ENCODE results near the gene RBM12.

RBM12 gene

GRCh38 chr20:35650632-35651031 lies 14.1 kb downstream of the RBM12 start:
- Histone ChIP-seq H3K36me3 (ENCODE audit: insufficient read depth, low read length) (peaks cover 44% of the 10 kb centered on the region), H3K9ac (ENCODE audit: low read depth, low read length) (no peak overlapping the region), H3K9me3 (replicated peaks; ENCODE audit: low read length) (no peaks in the 10 kb centered on the region), H3K27me3 (ENCODE audit: control insufficient read depth, insufficient read depth, low read length) (no peaks in the 10 kb centered on the region), H3K4me2 (ENCODE audit: low read length) (no peak overlapping the region), H3K4me3 (ENCODE audit: low read length) (no peak overlapping the region), H3K4me1 (ENCODE audit: control insufficient read depth, insufficient read depth, low read length) (no peaks in the 10 kb centered on the region)

GRCh38 chr20:35648836-35649235 lies 15.9 kb downstream of the RBM12 start:
- Histone ChIP-seq H3K4me2 (ENCODE audit: low read length) (no peak overlapping the region), H3K9me3 (replicated peaks; ENCODE audit: low read length) (no peaks in the 10 kb centered on the region), H3K27me3 (ENCODE audit: control insufficient read depth, insufficient read depth, low read length) (no peaks in the 10 kb centered on the region), H3K4me1 (ENCODE audit: control insufficient read depth, insufficient read depth, low read length) (no peaks in the 10 kb centered on the region), H3K36me3 (ENCODE audit: insufficient read depth, low read length) (peaks cover 32% of the 10 kb centered on the region), H3K9ac (ENCODE audit: low read depth, low read length) (no peak overlapping the region), H3K4me3 (ENCODE audit: low read length) (no peak overlapping the region)

- Histone ChIP-seq H3K36me3 (ENCODE audit: insufficient read depth, low read length) (peaks cover 9% of the 10 kb centered on the region), H3K9ac (ENCODE audit: low read depth, low read length) (no peak overlapping the region), H3K27me3 (ENCODE audit: control insufficient read depth, insufficient read depth, low read length) (no peaks in the 10 kb centered on the region), H3K4me2 (ENCODE audit: low read length) (no peak overlapping the region), H3K4me1 (ENCODE audit: control insufficient read depth, insufficient read depth, low read length) (no peaks in the 10 kb centered on the region), H3K9me3 (replicated peaks; ENCODE audit: low read length) (no peaks in the 10 kb centered on the region), H3K4me3 (ENCODE audit: low read length) (no peak overlapping the region)
These were observed 19.9 kb downstream of the RBM12 start for GRCh38 chr20:35644806-35645205.

GRCh38 chr20:35643045-35643444 lies 21.7 kb downstream of the RBM12 start:
- Histone ChIP-seq H3K9ac (ENCODE audit: low read depth, low read length) (no peak overlapping the region), H3K4me2 (ENCODE audit: low read length) (no peak overlapping the region), H3K4me3 (ENCODE audit: low read length) (no peak overlapping the region), H3K27me3 (ENCODE audit: control insufficient read depth, insufficient read depth, low read length) (no peaks in the 10 kb centered on the region), H3K36me3 (ENCODE audit: insufficient read depth, low read length) (peaks cover 9% of the 10 kb centered on the region), H3K9me3 (replicated peaks; ENCODE audit: low read length) (no peaks in the 10 kb centered on the region), H3K4me1 (ENCODE audit: control insufficient read depth, insufficient read depth, low read length) (no peaks in the 10 kb centered on the region)

GRCh38 chr20:35641743-35642142 lies 23.0 kb downstream of the RBM12 start:
- Histone ChIP-seq H3K27me3 (ENCODE audit: control insufficient read depth, insufficient read depth, low read length) (no peaks in the 10 kb centered on the region), H3K4me2 (ENCODE audit: low read length) (no peak overlapping the region), H3K9me3 (replicated peaks; ENCODE audit: low read length) (no peaks in the 10 kb centered on the region), H3K4me3 (ENCODE audit: low read length) (no peak overlapping the region), H3K36me3 (ENCODE audit: insufficient read depth, low read length) (peaks cover 6% of the 10 kb centered on the region), H3K4me1 (ENCODE audit: control insufficient read depth, insufficient read depth, low read length) (no peaks in the 10 kb centered on the region), H3K9ac (ENCODE audit: low read depth, low read length) (no peak overlapping the region)

GRCh38 chr20:35640724-35641123 lies 24.0 kb downstream of the RBM12 start:
- H3K27me3 ChIP-seq (ENCODE audit: control insufficient read depth, insufficient read depth, low read length), result no peaks in the 10 kb centered on the region
- no peak overlapping the region for H3K4me3 ChIP-seq (ENCODE audit: low read length)
- H3K4me1 ChIP-seq (ENCODE audit: control insufficient read depth, insufficient read depth, low read length), result no peaks in the 10 kb centered on the region
- H3K36me3 ChIP-seq (ENCODE audit: insufficient read depth, low read length), result peaks cover 6% of the 10 kb centered on the region
- H3K4me2 ChIP-seq (ENCODE audit: low read length), result no peak overlapping the region
- no peaks in the 10 kb centered on the region for H3K9me3 ChIP-seq (replicated peaks; ENCODE audit: low read length)
- no peak overlapping the region for H3K9ac ChIP-seq (ENCODE audit: low read depth, low read length)

GRCh38 chr20:35638751-35639150 lies 25.9 kb downstream of the RBM12 start:
- Histone ChIP-seq H3K9me3 (replicated peaks; ENCODE audit: low read length) (no peaks in the 10 kb centered on the region), H3K36me3 (ENCODE audit: insufficient read depth, low read length) (peaks cover 1% of the 10 kb centered on the region), H3K4me2 (ENCODE audit: low read length) (no peak overlapping the region), H3K4me1 (ENCODE audit: control insufficient read depth, insufficient read depth, low read length) (no peaks in the 10 kb centered on the region), H3K4me3 (ENCODE audit: low read length) (no peak overlapping the region), H3K9ac (ENCODE audit: low read depth, low read length) (no peak overlapping the region), H3K27me3 (ENCODE audit: control insufficient read depth, insufficient read depth, low read length) (no peaks in the 10 kb centered on the region)

- H3K9ac ChIP-seq (ENCODE audit: low read depth, low read length), result no peak overlapping the region
These were observed 27.4 kb downstream of the RBM12 start for GRCh38 chr20:35637276-35637675.

GRCh38 chr20:35636095-35636494 lies 28.6 kb downstream of the RBM12 start:
- no peak overlapping the region for H3K4me2 ChIP-seq (ENCODE audit: low read length)
- no peak overlapping the region for H3K9ac ChIP-seq (ENCODE audit: low read depth, low read length)
- peaks cover 13% of the 10 kb centered on the region for H3K36me3 ChIP-seq (ENCODE audit: insufficient read depth, low read length)
- H3K27me3 ChIP-seq (ENCODE audit: control insufficient read depth, insufficient read depth, low read length), result no peaks in the 10 kb centered on the region
- H3K4me3 ChIP-seq (ENCODE audit: low read length), result no peak overlapping the region
- no peaks in the 10 kb centered on the region for H3K9me3 ChIP-seq (replicated peaks; ENCODE audit: low read length)
- H3K4me1 ChIP-seq (ENCODE audit: control insufficient read depth, insufficient read depth, low read length), result no peaks in the 10 kb centered on the region

More at GRCh38 chr20:35637276-35637675, 27.4 kb downstream of the RBM12 start:
- H3K36me3 ChIP-seq (ENCODE audit: insufficient read depth, low read length), result peaks cover 2% of the 10 kb centered on the region
- no peaks in the 10 kb centered on the region for H3K9me3 ChIP-seq (replicated peaks; ENCODE audit: low read length)
- no peak overlapping the region for H3K4me2 ChIP-seq (ENCODE audit: low read length)
- H3K4me1 ChIP-seq (ENCODE audit: control insufficient read depth, insufficient read depth, low read length), result no peaks in the 10 kb centered on the region
- H3K27me3 ChIP-seq (ENCODE audit: control insufficient read depth, insufficient read depth, low read length), result no peaks in the 10 kb centered on the region
- no peak overlapping the region for H3K4me3 ChIP-seq (ENCODE audit: low read length)

- Histone ChIP-seq H3K36me3 (ENCODE audit: insufficient read depth, low read length) (peaks cover 18% of the 10 kb centered on the region), H3K4me3 (ENCODE audit: low read length) (no peak overlapping the region), H3K9me3 (replicated peaks; ENCODE audit: low read length) (no peaks in the 10 kb centered on the region), H3K4me2 (ENCODE audit: low read length) (no peak overlapping the region), H3K27me3 (ENCODE audit: control insufficient read depth, insufficient read depth, low read length) (no peaks in the 10 kb centered on the region), H3K9ac (ENCODE audit: low read depth, low read length) (no peak overlapping the region), H3K4me1 (ENCODE audit: control insufficient read depth, insufficient read depth, low read length) (no peaks in the 10 kb centered on the region)
These were observed 29.0 kb downstream of the RBM12 start for GRCh38 chr20:35635652-35636051.

GRCh38 chr20:35632539-35633115 lies 32.1 kb downstream of the RBM12 start:
- no peak overlapping the region for H3K4me3 ChIP-seq (ENCODE audit: low read length)
- H3K36me3 ChIP-seq (ENCODE audit: insufficient read depth, low read length), result peaks cover 41% of the 10 kb centered on the region
- H3K9ac ChIP-seq (ENCODE audit: low read depth, low read length), result no peak overlapping the region
- no peaks in the 10 kb centered on the region for H3K9me3 ChIP-seq (replicated peaks; ENCODE audit: low read length)
- H3K27me3 ChIP-seq (ENCODE audit: control insufficient read depth, insufficient read depth, low read length), result no peaks in the 10 kb centered on the region
- H3K4me1 ChIP-seq (ENCODE audit: control insufficient read depth, insufficient read depth, low read length), result no peaks in the 10 kb centered on the region
- no peak overlapping the region for H3K4me2 ChIP-seq (ENCODE audit: low read length)

- Histone ChIP-seq H3K9me3 (replicated peaks; ENCODE audit: low read length) (no peaks in the 10 kb centered on the region), H3K4me3 (ENCODE audit: low read length) (no peak overlapping the region), H3K4me1 (ENCODE audit: control insufficient read depth, insufficient read depth, low read length) (no peaks in the 10 kb centered on the region), H3K9ac (ENCODE audit: low read depth, low read length) (no peak overlapping the region), H3K36me3 (ENCODE audit: insufficient read depth, low read length) (peaks cover 59% of the 10 kb centered on the region), H3K27me3 (ENCODE audit: control insufficient read depth, insufficient read depth, low read length) (no peaks in the 10 kb centered on the region), H3K4me2 (ENCODE audit: low read length) (no peak overlapping the region)
These were observed 34.1 kb downstream of the RBM12 start for GRCh38 chr20:35630636-35631035.
